DMS153 treated with DMSO at 0.1 percent for 48 hours (cell line): Measurements from ENCODE around the gene TNFSF4.
"Not testable (repeated sequence)": the region's sequence is repeated elsewhere in the genome, so short reads cannot be mapped to it uniquely, and the experiment has no call there.

Experiments
- DNase-seq: peaks from one replicate; lab custom pipeline; 2025; ENCODE audit not compliant: unreplicated experiment; lab: John Stamatoyannopoulos, UW

TNFSF4 gene

DNA sequence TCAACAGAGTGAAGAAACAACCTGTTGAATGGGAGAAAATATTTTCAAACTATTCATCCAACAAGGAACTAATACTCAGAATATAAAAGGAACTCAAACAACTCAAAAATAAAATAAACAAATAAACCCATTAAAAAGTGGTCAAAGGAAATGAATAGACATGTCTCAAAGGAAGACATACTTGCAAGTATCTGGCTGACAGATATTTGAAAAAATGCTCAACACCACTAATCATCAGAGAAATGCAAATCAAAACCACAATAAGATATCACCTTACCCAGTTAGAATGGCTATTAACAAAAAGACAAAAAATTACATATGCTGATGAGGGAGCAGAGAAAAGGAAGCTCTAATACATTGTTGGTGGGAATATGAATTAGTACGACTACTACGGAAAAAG, 38.2 kb downstream of the TNFSF4 start:
- no peak for DNase-seq

DNA sequence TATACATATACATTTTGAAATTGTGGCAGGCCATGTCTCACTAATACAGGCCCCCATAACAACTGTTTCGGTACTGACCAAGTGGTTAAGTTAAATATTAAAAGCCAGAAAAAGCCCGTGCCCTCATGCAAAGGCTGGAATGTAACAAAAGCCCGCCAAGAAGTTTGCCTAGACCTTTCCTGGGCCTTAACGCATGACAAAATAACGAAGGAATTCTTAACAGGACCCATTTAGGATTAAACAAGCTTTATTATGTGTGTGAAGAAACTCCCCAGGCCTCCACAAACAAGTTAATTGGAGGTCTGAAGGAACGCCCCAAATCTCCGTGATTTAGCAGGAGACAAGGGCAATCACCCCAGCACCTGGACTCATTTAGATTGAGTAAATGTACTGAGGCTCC, 42.4 kb downstream of the TNFSF4 start:
- no peak for DNase-seq

DNA sequence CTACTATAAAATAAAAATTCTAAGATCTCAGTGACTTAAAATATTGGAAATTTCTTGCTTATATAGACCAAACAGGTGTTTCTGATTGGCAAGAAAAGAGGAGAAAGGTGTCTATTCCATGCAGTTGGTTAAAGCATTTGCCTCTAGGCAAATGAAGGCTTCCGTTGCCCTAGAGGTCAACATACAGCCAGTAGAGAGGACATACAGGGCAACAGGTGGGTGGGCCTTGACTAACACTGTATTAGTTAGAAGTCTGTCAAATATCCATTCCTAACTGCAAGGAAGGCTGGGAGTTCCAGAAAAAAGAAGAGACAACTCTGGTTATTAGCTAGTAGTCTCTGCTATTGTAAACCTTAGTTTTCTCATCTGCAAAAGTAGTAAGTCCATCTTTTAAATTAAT, 43.0 kb downstream of the TNFSF4 start:
- DNase-seq: no peak

DNA sequence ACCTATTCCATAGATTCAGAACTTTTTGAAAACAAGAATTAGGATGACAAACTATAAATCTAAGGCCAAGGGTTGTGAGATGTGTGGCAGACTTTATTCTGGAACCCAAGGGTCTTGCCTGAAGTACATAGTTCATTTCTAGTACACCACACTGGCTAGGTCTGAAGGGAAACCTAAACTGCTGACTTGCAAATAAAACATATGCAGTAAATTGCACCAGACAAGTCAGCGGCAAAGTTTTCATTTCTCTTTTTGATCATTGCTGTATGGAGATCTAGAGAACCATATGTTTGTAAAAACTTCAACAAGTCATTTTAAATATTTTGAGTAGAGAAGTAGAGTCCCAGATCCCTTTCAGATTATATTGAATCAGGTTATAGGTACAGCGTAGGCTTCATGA, 43.9 kb downstream of the TNFSF4 start:
- DNase-seq: no peak

DNA sequence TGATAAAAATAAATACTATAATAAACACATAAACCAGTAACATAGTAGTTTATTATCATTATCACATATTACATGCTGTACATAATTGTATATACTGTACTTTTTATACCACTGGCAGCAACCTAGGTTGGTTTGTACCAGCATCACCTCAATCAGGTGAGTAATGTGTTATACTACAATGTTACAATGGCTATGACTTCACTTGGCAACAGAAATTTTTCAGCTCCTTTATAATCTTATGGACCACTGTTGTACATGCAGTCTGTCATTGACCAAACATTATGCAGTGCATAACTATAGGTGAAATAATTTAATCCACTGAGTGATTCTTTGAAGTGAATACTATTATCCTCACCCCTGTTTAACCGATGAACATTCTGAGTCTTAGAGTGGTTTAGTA, 44.5 kb downstream of the TNFSF4 start:
- DNase-seq: no peak

DNA sequence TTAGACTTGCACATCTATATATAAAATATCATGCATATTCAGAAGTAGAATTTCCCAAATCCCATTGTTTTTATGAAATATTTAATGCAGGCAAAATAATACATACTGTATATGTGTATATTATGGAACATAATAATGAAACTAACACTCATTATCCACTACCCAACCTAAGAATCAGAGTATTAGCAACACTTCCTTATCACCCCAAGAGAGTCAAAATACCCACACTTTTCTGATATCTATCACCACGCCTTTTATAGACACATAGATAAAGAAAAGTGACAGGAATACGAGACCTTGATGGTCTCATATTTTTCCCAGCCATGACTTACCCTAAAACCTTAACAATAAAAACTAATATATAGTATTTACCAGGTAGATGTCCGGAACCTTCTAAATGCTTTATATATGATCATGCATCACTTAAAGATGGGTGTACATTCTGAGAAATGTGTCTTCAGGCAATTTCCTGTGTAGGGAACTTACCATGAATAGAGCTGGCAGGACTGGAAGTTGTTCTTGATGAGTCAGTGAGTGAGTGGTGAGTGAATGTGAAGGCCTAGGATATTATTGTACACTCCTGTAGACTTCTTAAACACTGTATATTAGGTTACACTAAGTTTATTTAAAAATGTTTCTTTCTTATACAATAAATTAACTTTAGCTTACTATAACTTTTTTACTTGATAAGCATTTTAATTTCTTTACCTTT, 45.5 kb downstream of the TNFSF4 start:
- no peak for DNase-seq

DNA sequence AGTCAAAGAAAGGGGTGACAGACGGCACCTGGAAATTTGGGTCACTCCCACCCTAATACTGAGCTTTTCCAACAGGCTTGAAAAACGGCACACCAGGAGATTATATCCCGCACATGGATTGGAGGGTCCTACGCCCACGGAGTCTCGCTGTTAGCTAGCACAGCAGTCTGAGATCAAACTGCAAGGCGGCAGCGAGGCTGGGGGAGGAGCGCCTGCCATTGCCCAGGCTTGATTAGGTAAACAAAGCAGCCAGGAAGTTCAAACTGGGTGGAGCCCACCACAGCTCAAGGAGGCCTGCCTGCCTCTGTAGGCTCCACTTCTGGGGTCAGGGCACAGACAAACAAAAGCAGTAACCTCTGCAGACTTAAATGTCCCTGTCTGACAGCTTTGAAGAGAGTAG, 53.2 kb downstream of the TNFSF4 start:
- not testable (repeated sequence) for DNase-seq

DNA sequence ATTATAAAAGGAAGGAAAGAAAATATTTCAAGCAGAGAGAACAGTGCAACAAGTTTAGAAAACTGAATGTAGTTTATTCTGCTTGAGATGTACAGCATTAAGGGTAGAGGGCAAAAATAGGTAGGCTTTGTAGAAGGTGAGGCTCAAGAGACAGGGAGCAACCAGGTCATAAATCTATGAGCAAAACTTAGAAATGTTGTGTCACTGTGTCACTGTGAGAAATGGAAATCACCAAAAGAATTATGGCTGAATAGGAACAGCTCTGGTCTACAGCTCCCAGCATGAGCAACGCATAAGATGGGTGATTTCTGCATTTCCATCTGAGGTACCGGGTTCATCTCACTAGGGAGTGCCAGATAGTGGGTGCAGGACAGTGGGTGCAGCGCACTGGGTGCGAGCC, 53.6 kb downstream of the TNFSF4 start:
- DNase-seq: no peak

DNA sequence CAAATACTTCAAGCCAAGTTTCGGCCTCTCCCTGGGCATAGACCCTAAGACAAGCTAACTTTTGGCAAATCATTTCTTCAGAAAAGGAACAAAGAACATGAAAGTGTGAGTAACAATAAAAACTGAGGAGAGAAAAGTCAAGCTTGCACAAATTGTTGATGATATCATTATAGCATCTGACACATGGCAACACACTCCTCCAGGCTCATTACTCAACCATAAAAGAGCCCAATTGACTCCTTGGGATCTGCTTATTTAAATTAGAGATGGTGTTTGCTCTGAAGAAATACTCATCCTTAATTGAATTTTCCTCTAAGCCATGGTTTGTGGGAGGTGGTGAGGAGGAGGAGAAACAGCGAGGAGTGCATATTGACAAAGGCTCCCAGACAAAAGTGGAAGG, 54.5 kb downstream of the TNFSF4 start:
- DNase-seq: no peak

DNA sequence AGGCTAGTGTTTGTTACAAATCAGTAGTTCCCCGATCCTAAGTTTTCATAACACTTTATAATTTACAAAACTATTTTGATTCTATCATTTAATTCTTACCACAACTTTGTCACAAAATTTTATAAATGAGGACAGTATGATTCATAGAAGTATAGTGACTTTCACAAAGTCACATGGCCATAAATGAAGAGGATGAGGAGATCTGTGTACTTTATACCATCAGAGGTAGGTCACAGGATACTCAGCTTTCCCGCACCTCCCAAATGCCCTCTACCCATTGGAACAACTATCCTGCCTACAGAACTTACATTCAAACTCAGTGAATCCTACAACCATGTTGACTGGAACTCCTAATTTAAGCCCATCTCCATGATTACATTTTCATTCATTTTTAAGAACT, 56.3 kb downstream of the TNFSF4 start:
- DNase-seq: no peak

DNA sequence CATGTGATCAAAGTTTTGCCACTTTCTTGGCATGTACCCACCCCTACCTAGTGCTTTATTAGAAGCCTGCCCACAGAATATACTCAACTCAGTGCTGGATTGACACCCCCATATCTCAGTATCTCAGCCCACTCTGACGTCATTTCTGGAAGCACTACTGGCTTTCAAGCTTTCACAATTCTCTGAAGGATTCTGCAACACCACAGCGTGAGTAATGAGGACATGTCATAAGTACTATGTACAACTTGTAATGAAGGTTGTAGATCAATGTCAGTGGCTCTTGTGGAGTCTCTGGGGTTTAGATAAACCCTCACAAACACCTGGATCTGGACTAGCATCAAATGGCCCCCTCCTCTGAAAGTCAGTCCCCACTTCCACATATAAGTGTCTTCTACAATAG, 57.2 kb downstream of the TNFSF4 start:
- DNase-seq: no peak

DNA sequence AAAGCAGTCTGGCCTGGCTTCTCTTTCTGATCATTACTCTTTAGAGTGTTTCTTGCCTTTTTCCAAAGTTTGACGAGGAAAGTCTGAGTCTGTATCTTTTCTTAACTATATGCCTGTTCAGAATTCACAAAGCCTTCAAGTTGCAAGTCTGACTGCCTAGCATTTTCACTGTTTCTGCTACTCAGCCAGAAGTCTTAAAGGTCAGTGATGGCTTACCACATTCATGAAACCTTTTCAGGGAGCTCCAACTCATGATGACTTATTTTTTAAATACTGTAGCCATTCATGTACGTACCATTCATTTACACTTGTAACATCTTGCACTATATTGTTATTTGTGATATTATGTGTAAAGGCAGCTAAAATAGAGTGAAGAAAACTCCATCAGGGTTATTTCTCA, 58.2 kb downstream of the TNFSF4 start:
- no peak for DNase-seq

DNA sequence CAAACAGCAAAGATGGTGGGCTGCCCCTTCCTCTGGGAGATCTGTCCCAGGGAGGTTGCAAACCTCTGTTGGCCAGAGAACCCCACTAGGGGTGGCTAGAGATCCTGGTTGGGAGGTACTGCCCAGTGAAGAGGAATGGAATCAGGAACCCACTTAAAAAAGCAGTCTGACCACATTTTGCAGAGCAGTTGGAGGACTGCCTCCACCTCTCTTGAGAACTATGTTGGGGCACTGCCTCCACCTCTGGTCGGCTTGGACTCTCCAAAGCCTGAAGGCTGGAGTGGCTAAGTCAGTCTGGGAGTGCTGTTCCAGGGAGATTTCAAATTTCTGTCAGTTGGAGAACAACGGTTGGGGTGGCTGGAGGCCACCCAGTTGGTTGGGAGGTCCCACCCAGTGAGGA, 58.6 kb downstream of the TNFSF4 start:
- no peak for DNase-seq

DNA sequence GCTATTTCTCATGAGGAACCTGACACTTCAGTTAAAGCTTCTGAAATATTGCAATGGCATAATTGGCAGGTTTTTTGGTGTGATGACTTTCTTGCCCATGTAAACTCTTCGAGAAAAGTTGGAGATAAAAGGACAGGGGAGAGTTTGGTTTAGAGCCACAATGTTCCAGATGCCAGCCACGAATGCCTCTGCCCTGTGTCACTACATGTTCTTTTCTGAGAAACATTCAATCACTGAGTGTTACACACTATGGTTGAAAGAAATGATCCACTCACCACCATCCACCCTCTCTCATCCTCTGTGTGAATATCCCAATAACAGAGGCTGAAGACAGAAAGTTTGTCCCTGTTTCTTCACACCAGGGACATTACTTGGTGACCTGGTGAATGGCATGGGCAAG, 66.4 kb downstream of the TNFSF4 start:
- no peak for DNase-seq

DNA sequence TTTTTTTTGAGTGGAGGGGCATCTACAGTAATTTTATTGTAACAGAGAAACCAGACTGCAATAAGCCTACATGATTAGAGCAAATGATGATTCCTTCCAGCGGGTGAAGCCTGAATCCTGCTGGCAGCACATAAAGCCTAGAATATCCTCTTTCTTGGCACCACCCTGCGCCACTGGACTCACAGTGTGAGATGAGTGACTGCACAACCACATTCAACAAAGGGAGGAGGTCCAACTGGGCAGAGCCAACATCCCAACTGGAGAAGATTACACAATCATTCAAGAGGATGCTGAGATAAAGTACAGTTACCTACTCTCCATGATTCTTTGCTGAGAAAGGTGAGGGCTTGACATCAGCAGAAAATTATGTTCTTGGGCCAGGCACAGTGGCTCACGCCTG, 67.4 kb downstream of the TNFSF4 start:
- no peak for DNase-seq

DNA sequence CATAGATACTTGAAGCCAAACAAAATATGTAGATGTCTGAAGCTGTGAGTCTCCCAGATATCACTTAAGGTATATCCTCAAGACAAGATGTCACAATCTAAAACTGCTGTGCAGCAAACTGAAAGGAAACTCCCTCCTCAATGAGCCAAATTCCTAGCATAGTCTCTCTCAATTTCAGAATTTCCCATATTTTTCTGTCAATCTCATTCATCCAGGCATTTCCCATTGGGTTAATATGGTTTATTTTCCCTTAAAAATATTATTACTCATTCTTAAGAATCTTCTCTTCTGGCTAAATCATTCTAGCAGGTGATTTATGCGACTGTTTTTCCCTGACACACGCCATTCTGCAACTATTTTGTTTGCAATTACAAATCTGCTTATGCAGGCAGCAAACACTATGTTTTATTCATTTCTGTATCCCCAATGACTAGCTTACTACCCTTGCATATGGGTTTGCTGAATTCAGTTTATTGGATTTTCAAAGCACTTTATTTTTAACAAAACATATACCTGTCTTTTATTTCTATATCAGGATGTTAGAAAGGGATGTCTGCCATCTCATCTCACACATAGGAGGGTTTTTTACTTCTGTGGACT, 69.9 kb downstream of the TNFSF4 start:
- no peak for DNase-seq

DNA sequence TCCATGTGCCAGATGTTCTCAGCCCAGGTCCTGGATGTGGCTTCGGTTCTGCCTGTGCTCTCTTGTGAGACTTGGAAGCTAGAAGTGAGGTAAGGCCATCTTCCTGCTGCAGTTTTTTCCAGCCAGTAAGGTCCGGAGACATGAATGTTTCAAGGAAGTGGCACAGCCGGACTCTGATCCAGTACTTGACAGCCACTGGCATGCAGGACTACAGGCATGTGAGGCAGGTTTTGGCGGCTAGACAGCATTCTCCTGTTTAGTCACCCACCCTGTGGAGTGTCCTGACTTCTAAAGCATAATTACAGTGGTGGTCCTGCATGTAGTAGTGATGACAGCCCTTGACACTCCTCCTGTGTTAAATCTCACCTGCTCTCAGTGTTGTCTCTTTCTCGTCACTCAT, 72.3 kb downstream of the TNFSF4 start:
- DNase-seq: no peak

DNA sequence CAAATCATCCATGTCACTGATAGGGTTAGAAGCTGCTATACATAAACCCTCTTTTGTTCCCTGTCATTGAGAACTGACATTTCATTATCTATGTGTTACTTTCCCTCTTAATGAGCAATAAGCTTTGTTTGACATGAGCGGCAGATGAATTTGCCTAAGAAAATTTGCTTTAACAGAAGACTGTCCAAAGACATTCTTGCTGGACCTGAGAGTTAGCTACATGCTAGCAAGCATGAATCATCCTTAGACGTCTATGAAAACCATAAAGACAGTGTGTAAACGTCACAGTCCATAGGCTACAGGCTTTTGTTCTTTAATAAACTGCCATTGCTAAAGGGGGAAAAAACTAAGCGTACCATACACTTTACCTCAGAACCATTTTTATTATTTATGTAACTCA, 73.1 kb downstream of the TNFSF4 start:
- no peak for DNase-seq
